A673 (cell line): ENCODE measurements around the gene HLA-DRB1. TPM values are rescaled to one million over a fixed set of nuclear protein-coding genes. Genes with fewer than 3 reads are reported as not detected.

Source experiments
- BruUV-seq: library from RNA; stranded (reverse); fragments of 400-500 nt; replicated peaks from 2 replicates; lab custom pipeline; 2021; lab: Mats Ljungman, UMichigan
- CTCF ChIA-PET: fragments of 300-600 bp; sonication (Branson Sonifier 250); formaldehyde crosslinking; loops from one replicate; lab custom pipeline; 2022; ENCODE audit warnings: antibody characterized with exemption; lab: Charles Lee
- POLR2A ChIA-PET: fragments of 300-600 bp; sonication (Branson Sonifier 250); formaldehyde crosslinking; loops from one replicate; lab custom pipeline; 2022; ENCODE audit warnings: antibody characterized with exemption; ENCODE audit not compliant: low non-redundant PET; lab: Charles Lee
- DNase-seq: peaks from one replicate; pipeline ENCODE4 v3.0.0-alpha.2; 2015; ENCODE audit warnings: low spot score
- H3K27ac ChIP-seq: fragments of 200-600 bp; sonication (generic); 2 replicates; pipeline ENCODE4 v1.5.1; 2016; ENCODE audit warnings: mixed run types, low read depth, mild to moderate bottlenecking, mixed read lengths, antibody characterized with exemption, low read length; ENCODE audit not compliant: poor library complexity, severe bottlenecking
- H3K27me3 ChIP-seq: fragments of 200-600 bp; sonication (generic); replicated peaks from 2 replicates; pipeline ENCODE4 v1.6.1; 2017; ENCODE audit warnings: mixed run types, low read depth, mild to moderate bottlenecking, mixed read lengths, antibody characterized with exemption, low read length; ENCODE audit not compliant: insufficient read depth, poor library complexity
- H3K36me3 ChIP-seq: fragments of 200-600 bp; sonication (generic); 2 replicates; pipeline ENCODE4 v1.6.1; 2016; ENCODE audit warnings: mixed run types, mild to moderate bottlenecking, mixed read lengths, antibody characterized with exemption, low read length; ENCODE audit not compliant: insufficient read depth, poor library complexity, severe bottlenecking
- H3K4me1 ChIP-seq: fragments of 200-600 bp; sonication (generic); 2 replicates; pipeline ENCODE4 v1.6.1; 2017; ENCODE audit warnings: mixed run types, mild to moderate bottlenecking, mixed read lengths, antibody characterized with exemption, low read length; ENCODE audit not compliant: insufficient read depth, poor library complexity, severe bottlenecking
- H3K4me3 ChIP-seq: fragments of 200-600 bp; sonication (generic); 2 replicates; pipeline ENCODE4 v1.5.1; 2016; ENCODE audit warnings: low read depth, mixed run types, mild to moderate bottlenecking, mixed read lengths, low read length; ENCODE audit not compliant: poor library complexity, severe bottlenecking
- H3K9me3 ChIP-seq: fragments of 200-600 bp; sonication (generic); 2 replicates; pipeline ENCODE4 v1.6.1; 2016; ENCODE audit warnings: mixed run types, low read depth, mild to moderate bottlenecking, mixed read lengths, antibody characterized with exemption, low read length; ENCODE audit not compliant: poor library complexity, severe bottlenecking
- EZH2 ChIP-seq: fragments of 200-600 bp; sonication (generic); IDR thresholded peaks from 2 replicates; pipeline ENCODE4 v1.6.1; 2017; ENCODE audit warnings: borderline replicate concordance, low read depth, mild to moderate bottlenecking, mixed read lengths, antibody characterized with exemption, low read length; ENCODE audit not compliant: poor library complexity, severe bottlenecking
- intact Hi-C: fragments of 100-400 bp; cut with micrococcal nuclease; formaldehyde crosslinking; loops from one replicate; pipeline ENCODE4 v1.10.0; 2022; ENCODE audit not compliant: unreplicated experiment
- total RNA-seq: library from RNA; stranded (reverse); gene quantifications from 2 replicates; pipeline ENCODE4 v1.2.3, GENCODE V29; 2021
- TF ChIP-seq, protein P1 (sequence below): fragments of 300-800, 200-600 bp; sonication (generic); conservative IDR thresholded peaks from 2 replicates; pipeline ENCODE4 v1.5.1; 2017; ENCODE audit warnings: low read depth, mild to moderate bottlenecking, antibody characterized with exemption, low read length, moderate library complexity, mixed read lengths

The HLA-DRB1 gene
- total RNA-seq, 1 experiment from 2014 or later = not detected

DNA sequence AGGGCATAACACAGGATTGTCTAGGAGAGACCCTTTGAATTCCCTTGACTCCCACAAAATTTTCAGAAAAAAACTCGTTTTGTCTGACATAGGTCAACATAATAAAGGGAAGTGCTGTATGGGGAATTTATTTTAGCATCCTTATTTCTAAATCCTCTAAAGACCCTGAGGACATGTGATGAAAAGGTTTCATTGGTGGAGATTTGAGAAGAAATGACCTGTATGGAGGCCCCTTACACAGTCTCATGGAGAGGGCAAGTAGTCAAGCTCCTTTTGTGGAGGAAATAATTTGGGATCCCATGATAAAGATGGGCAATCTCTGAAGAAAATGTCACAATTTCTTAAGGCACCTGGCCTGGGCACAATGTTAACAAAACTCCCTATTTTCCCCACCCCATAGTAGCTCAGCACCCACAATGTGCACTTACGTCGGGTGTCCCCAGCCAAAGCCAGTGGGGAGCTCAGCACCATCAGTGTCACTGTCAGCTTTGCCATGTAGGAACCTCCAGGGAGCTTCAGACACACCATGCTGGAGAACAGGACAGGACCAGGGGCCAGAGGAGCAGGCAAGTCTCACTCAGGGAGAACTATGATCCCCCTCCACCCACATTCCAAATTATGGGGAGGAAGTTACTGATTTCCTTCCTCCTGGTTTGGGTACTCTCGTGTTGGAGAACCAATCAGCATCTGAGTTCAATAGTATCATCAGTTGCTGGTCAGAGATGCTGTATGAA is 59.8 kb downstream of the HLA-DRB1 start, which contains the start of gene HLA-DRB5:
TSS of gene HLA-DRB5 (minus strand) at position 591 of the 734 bp plus-strand sequence. CDS start at position 528, 63 bp downstream.
- ChIA-PET POLR2A (no interaction called here), CTCF (no interaction called here)
- no peaks in the 10 kb centered on the region for H3K36me3 ChIP-seq
- DNase-seq = no peak
- H3K9me3 ChIP-seq = no peaks in the 10 kb centered on the region
- peaks cover 5% of the 10 kb centered on the region for H3K27me3 ChIP-seq
- H3K27ac ChIP-seq = no peak within 1 kb of the TSS
- H3K4me3 ChIP-seq = no peak within 1 kb of the TSS
- no TSS peak for BruUV-seq
- no peaks in the 10 kb centered on the region for H3K4me1 ChIP-seq
- no peak for TF ChIP-seq EZH2
- TF ChIP-seq, protein P1, sequence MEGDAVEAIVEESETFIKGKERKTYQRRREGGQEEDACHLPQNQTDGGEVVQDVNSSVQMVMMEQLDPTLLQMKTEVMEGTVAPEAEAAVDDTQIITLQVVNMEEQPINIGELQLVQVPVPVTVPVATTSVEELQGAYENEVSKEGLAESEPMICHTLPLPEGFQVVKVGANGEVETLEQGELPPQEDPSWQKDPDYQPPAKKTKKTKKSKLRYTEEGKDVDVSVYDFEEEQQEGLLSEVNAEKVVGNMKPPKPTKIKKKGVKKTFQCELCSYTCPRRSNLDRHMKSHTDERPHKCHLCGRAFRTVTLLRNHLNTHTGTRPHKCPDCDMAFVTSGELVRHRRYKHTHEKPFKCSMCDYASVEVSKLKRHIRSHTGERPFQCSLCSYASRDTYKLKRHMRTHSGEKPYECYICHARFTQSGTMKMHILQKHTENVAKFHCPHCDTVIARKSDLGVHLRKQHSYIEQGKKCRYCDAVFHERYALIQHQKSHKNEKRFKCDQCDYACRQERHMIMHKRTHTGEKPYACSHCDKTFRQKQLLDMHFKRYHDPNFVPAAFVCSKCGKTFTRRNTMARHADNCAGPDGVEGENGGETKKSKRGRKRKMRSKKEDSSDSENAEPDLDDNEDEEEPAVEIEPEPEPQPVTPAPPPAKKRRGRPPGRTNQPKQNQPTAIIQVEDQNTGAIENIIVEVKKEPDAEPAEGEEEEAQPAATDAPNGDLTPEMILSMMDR = no peak
- intact Hi-C loops = loop anchor here (5.0 kb wide), 1 partner anchor 42 kb away; no protein-coding TSS in a partner anchor

Other genes starting within 250 kb of the HLA-DRB1 start
- gene TSBP1, start 217.9 kb downstream of the HLA-DRB1 start, total RNA-seq = not detected in 2 replicates
- not detected in 2 replicates for gene BTNL2, start 182.7 kb downstream of the HLA-DRB1 start, total RNA-seq
- not detected in 2 replicates for gene HLA-DRA, start 150.0 kb downstream of the HLA-DRB1 start, total RNA-seq
- not detected in 2 replicates for gene HLA-DRB5, start 59.6 kb downstream of the HLA-DRB1 start, total RNA-seq
- not detected in 2 replicates for gene HLA-DQA1, start 47.6 kb upstream of the HLA-DRB1 start, total RNA-seq
- gene HLA-DQB1, start 76.8 kb upstream of the HLA-DRB1 start, total RNA-seq = not detected in 2 replicates
- gene HLA-DQA2, start 151.5 kb upstream of the HLA-DRB1 start, total RNA-seq = not detected in 2 replicates
- gene HLA-DQB2, start 173.7 kb upstream of the HLA-DRB1 start, total RNA-seq = not detected in 2 replicates
- 2.0 and 2.8 TPM in 2 replicates for gene HLA-DOB, start 227.2 kb upstream of the HLA-DRB1 start, total RNA-seq
- 39.2 and 46.5 TPM in 2 replicates for gene TAP2, start 248.9 kb upstream of the HLA-DRB1 start, total RNA-seq